ENCODE results near the gene TCAP.

DNA sequence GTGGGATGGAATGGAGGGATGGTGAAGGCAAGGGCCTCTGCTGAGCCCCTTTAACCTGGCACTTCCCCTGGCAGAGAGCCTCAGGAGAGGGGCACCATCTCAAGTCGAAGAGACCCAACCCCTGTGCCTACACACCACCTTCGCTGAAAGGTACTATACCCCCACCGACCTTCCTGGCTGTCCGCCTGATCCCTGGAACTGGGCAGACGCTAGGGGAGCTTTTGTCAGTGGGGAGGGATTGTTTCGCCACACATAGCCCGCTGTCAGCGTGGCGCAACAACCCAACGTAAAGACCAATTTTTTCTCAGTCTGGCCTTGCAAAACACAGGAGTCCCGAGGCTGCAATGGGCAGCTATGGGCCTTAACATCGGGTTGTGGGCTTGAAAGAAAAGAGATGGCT is 35.3 kb upstream of the TCAP start:
- TF ChIP-seq, protein P1, sequence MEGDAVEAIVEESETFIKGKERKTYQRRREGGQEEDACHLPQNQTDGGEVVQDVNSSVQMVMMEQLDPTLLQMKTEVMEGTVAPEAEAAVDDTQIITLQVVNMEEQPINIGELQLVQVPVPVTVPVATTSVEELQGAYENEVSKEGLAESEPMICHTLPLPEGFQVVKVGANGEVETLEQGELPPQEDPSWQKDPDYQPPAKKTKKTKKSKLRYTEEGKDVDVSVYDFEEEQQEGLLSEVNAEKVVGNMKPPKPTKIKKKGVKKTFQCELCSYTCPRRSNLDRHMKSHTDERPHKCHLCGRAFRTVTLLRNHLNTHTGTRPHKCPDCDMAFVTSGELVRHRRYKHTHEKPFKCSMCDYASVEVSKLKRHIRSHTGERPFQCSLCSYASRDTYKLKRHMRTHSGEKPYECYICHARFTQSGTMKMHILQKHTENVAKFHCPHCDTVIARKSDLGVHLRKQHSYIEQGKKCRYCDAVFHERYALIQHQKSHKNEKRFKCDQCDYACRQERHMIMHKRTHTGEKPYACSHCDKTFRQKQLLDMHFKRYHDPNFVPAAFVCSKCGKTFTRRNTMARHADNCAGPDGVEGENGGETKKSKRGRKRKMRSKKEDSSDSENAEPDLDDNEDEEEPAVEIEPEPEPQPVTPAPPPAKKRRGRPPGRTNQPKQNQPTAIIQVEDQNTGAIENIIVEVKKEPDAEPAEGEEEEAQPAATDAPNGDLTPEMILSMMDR (IDR thresholded peaks at IDR 0.05; ENCODE audit: low read depth, low read length, poor library complexity, severe bottlenecking) = no peak
- no peak for TF ChIP-seq EZH2phosphoT487 (IDR thresholded peaks at IDR 0.05; ENCODE audit: borderline replicate concordance, low read length)

Measured in DOHH2 (cell line).